Panc1 (cell line): Measurements from ENCODE around the gene SMIM7. TPM values are rescaled to one million over a fixed set of nuclear protein-coding genes. Genes with fewer than 3 reads are reported as not detected.
A peak's percentile ranks its signal among the peaks of the same experiment; 100 is the strongest.

Source experiments
- ATAC-seq: fragments of 200-7000 bp; cut with Tn5 transposase; 2 replicates; pipeline ENCODE4 v1.9.1; 2020; ENCODE audit warnings: mild to moderate bottlenecking, moderate library complexity
- BruUV-seq: library from RNA; stranded (reverse); fragments of 400-500 nt; replicated peaks from 2 replicates; lab custom pipeline; 2021; lab: Mats Ljungman, UMichigan
- CTCF ChIA-PET: fragments of 300-600 bp; sonication (Branson Sonifier 250); formaldehyde crosslinking; loops from one replicate; lab custom pipeline; 2022; ENCODE audit warnings: antibody characterized with exemption; lab: Charles Lee
- POLR2A ChIA-PET: fragments of 300-600 bp; sonication (Branson Sonifier 250); formaldehyde crosslinking; loops from one replicate; lab custom pipeline; 2022; ENCODE audit warnings: antibody characterized with exemption; lab: Charles Lee
- DNase-seq: peaks from one replicate; pipeline ENCODE4 v3.0.0-alpha.2; 2010; ENCODE audit warnings: low read depth, low spot score
- H3K27ac ChIP-seq: 2 replicates; pipeline ENCODE4 v1.5.1; 2011; ENCODE audit warnings: mild to moderate bottlenecking, low read length, inconsistent platforms
- H3K27me3 ChIP-seq: fragments of 200-500 bp; sonication (Bioruptor generic); 2 replicates; pipeline ENCODE4 v1.6.0; 2014; ENCODE audit warnings: low read length, inconsistent platforms; ENCODE audit not compliant: control insufficient read depth, insufficient read depth
- H3K36me3 ChIP-seq: fragments of 200-500 bp; sonication (Bioruptor generic); 2 replicates; pipeline ENCODE4 v1.5.1; 2014; ENCODE audit warnings: inconsistent platforms, mild to moderate bottlenecking, low read length, moderate library complexity; ENCODE audit not compliant: control insufficient read depth, insufficient read depth
- H3K4me1 ChIP-seq: 2 replicates; pipeline ENCODE4 v1.5.1; 2011; ENCODE audit warnings: inconsistent platforms, mild to moderate bottlenecking, low read length, moderate library complexity; ENCODE audit not compliant: control insufficient read depth, insufficient read depth
- H3K4me3 ChIP-seq, 2 experiments: 2 replicates each; pipeline ENCODE4 v1.5.1; 2011 to 2012; ENCODE audit warnings: low read depth in 2 of 2, low read length in 2 of 2, mild to moderate bottlenecking in 2 of 2, inconsistent platforms in 1 of 2, moderate library complexity in 1 of 2
- H3K9me3 ChIP-seq: fragments of 200-500 bp; sonication (Bioruptor generic); 2 replicates; pipeline ENCODE4 v1.5.1; 2014; ENCODE audit warnings: low read depth, mild to moderate bottlenecking, inconsistent platforms, low read length, moderate library complexity; ENCODE audit not compliant: control insufficient read depth, insufficient read depth
- CTCF ChIP-seq: fragments of 450-650 bp; IDR thresholded peaks from 2 replicates; pipeline ENCODE4 v1.5.1; 2017; ENCODE audit warnings: mild to moderate bottlenecking
- POLR2AphosphoS5 ChIP-seq: IDR thresholded peaks from 2 replicates; pipeline ENCODE4 v1.6.1; 2012; ENCODE audit warnings: mild to moderate bottlenecking, low read depth, low read length, moderate library complexity
- REST ChIP-seq, 2 experiments: IDR thresholded peaks; 2 replicates each; pipeline ENCODE4 v1.6.1; 2011 to 2012; ENCODE audit warnings: low read depth in 2 of 2, control low read depth in 1 of 2, low read length in 1 of 2, mild to moderate bottlenecking in 1 of 2, moderate library complexity in 1 of 2; ENCODE audit not compliant: insufficient read depth in 1 of 2
- SIN3A ChIP-seq: IDR thresholded peaks from 2 replicates; pipeline ENCODE4 v1.6.1; 2012; ENCODE audit warnings: low read depth, mild to moderate bottlenecking, low read length, moderate library complexity, borderline replicate concordance; ENCODE audit not compliant: insufficient read depth
- TCF7L2 ChIP-seq: IDR thresholded peaks from 2 replicates; pipeline ENCODE4 v1.6.1; 2011; ENCODE audit warnings: mild to moderate bottlenecking, low read depth, low read length, inconsistent platforms
- in situ Hi-C: cut with HindIII; loops from 2 replicates; pipeline ENCODE4 v1.10.0; 2016; ENCODE audit warnings: low sequenced_read_pairs, low pct_unique_long_range_greater_than_20kb
- intact Hi-C: fragments of 100-400 bp; cut with micrococcal nuclease; formaldehyde crosslinking; loops from one replicate; pipeline ENCODE4 v1.10.0; 2022; ENCODE audit not compliant: unreplicated experiment
- total RNA-seq: library from RNA; stranded (reverse); gene quantifications from one replicate; pipeline ENCODE4 v1.2.1, GENCODE V29; 2021; ENCODE audit not compliant: unreplicated experiment

The SMIM7 gene
- total RNA-seq, 1 experiment from 2014 or later, result 70.7 TPM

GRCh38 chr19:16628183-16628983 is 31.6 kb downstream of the SMIM7 start, which contains the start of gene MED26:
Gene MED26, minus strand, starts transcription at chr19:16628204. Its CDS starts 261 bp downstream, at chr19:16627943.
- CTCF ChIA-PET, result no interaction called here
- intact Hi-C loops, result no loop called here
- POLR2A ChIA-PET, result interaction anchor here (0.7 kb wide), 1 partner anchor 19 kb away, joined by 4 read pairs; no protein-coding TSS in a partner anchor

GRCh38 chr19:16627928-16628182 is 32.1 kb downstream of the SMIM7 start:
- no TSS peak for BruUV-seq
- H3K27me3 ChIP-seq, result no peaks in the 10 kb centered on the region
- peak overlapping the region; percentile 83; the same call in 1 of the 2 replicates for H3K27ac ChIP-seq
- ChIA-PET CTCF (no interaction called here), POLR2A (no interaction called here)
- no peaks in the 10 kb centered on the region for H3K9me3 ChIP-seq
- DNase-seq (no peak), ATAC-seq (peak; percentile 8; the same call in 1 of the 2 replicates)
- in situ Hi-C loops (no loop called here), intact Hi-C loops (no loop called here)
- H3K4me3 ChIP-seq, result peak overlapping the region; percentile 85 to 91
- peaks cover 14% of the 10 kb centered on the region for H3K4me1 ChIP-seq
- peaks cover 4% of the 10 kb centered on the region for H3K36me3 ChIP-seq
- TF ChIP-seq REST (IDR thresholded peaks at IDR 0.05; ENCODE audit: insufficient read depth in 1 of 2, low read depth in 2 of 2, low read length in 1 of 2) (no peak), TCF7L2 (no peak), POLR2AphosphoS5 (no peak), CTCF (no peak)

More at GRCh38 chr19:16628183-16628983, 31.6 kb downstream of the SMIM7 start, which contains the start of gene MED26:
- H3K9me3 ChIP-seq, result no peaks in the 10 kb centered on the region
- peaks cover 4% of the 10 kb centered on the region for H3K36me3 ChIP-seq
- DNase-seq, result peak; percentile 36
- H3K4me1 ChIP-seq, result peaks cover 14% of the 10 kb centered on the region
- no TSS peak for BruUV-seq
- TF ChIP-seq REST (IDR thresholded peaks at IDR 0.05; ENCODE audit: insufficient read depth in 1 of 2, low read depth in 2 of 2, low read length in 1 of 2), result 0 out of 4 replicates have a peak, but pooled peaks of 1 of the 2 experiments have one; percentile 27
- no peak for TF ChIP-seq TCF7L2
- TF ChIP-seq SIN3A, result peak; percentile 68; the same call in 1 of the 2 replicates
- TF ChIP-seq POLR2AphosphoS5, result peak; percentile 84
- no peak for TF ChIP-seq CTCF
- in situ Hi-C loops, result no loop called here
- no peaks in the 10 kb centered on the region for H3K27me3 ChIP-seq
- peak; percentile 96 for ATAC-seq
- H3K4me3 ChIP-seq, result peak within 1 kb of the TSS; percentile 85 to 91
- H3K27ac ChIP-seq, result peak within 1 kb of the TSS; percentile 92
